T47D (cell line): ENCODE data around the gene MAP3K6.
"Not testable (repeated sequence)": the region's sequence is repeated elsewhere in the genome, so short reads cannot be mapped to it uniquely, and the experiment has no call there.

ENCODE experiments used
- DNase-seq, 2 experiments: peaks; one replicate each; pipeline versions ENCODE4 v3.0.0 to v3.0.0-alpha.2; 2011 to 2012; ENCODE audit warnings: low read depth in 1 of 2, low spot score in 1 of 2
- JUND ChIP-seq: IDR thresholded peaks from 2 replicates; pipeline ENCODE4 v1.6.1; 2012; ENCODE audit warnings: low read depth
- in situ Hi-C: cut with HindIII; loops from 2 replicates; pipeline ENCODE4 v1.10.0; 2016; ENCODE audit warnings: low sequenced_read_pairs, low pct_unique_long_range_greater_than_20kb

MAP3K6 gene

DNA sequence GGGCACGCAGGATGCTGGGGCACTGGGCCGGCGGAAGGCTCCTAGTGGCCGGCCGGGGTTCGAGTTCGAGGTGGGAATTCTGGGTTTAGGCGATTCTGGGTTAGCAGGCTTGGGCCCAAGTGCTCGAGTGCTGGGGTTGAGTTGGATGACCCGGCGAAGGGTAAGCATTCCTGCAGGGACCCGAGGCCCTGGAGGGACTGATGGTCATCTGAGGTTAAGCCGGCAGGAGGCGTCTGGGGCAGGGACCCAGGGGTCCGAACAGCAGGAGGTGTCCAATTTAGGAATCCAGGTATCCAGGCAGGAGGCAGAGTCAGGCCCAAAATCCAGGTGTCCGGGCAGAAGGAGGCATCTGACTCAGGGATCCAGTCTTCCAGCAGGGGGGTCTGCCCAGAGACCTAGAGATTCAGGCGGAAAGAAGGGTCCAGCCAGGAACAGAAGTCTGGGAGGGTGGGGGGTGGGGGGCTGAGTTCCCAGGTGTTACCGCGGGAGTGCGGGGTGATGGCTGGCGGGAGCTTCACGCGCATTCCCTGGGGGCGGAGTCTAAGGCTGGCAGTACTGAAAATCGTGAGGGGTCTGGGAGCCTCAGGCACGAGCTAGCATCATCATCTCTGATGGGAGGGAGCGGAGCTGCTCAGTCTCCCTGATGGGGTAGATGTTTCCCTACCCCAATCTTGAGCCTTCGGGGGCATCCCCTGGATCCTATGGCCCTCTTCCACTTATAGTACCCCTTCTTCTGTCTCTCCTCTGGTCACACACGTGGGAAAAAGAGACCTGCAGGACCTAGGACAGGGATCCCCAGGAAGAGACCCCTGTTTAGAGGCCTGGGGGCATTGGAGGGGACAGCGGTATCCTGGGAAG lies 26.2 kb upstream of the MAP3K6 start:
- in situ Hi-C loops: no loop called here
- DNase-seq: no peak
- no peak for TF ChIP-seq JUND

DNA sequence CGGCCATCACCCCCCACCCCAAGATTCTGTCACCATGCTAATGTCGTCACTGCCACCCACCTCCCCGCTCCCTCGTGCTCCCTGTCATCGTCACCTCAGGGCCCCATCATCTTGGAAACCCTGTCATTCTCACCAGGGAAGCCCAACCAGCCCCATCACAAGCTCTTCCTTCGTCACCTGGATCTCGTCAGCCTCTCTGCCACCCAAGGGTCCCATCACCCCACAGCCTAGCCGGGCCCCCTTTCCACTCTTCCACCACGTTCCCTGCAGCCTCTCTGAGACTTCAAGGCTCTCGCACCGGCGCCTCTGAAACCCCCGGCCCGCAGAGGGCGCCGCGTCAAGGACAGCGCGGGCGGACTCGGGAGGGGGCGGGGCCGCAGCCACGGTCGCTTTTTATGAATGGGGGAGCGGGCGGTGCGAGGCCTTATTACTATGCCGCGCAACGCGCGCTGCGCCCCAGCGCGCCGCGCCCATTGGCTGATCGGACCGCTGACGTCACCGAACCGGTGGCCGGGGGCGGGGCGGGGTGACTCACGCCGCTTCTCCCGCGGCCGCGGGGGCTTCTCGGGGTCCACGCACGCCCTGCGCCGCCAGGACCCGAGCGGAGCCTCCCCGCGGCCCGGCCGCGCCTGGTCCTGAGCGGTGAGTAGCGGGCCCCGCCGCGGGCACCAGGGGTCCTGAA lies 25.5 kb upstream of the MAP3K6 start, which contains the start of gene GPR3:
Gene GPR3, plus strand, starts transcription at position 527 of the 682 bp plus-strand sequence. CDS start 1,177 bp downstream, outside the sequence.
- in situ Hi-C loops: no loop called here
- DNase-seq: peak; percentile 89 to 93
- no peak for TF ChIP-seq JUND

DNA sequence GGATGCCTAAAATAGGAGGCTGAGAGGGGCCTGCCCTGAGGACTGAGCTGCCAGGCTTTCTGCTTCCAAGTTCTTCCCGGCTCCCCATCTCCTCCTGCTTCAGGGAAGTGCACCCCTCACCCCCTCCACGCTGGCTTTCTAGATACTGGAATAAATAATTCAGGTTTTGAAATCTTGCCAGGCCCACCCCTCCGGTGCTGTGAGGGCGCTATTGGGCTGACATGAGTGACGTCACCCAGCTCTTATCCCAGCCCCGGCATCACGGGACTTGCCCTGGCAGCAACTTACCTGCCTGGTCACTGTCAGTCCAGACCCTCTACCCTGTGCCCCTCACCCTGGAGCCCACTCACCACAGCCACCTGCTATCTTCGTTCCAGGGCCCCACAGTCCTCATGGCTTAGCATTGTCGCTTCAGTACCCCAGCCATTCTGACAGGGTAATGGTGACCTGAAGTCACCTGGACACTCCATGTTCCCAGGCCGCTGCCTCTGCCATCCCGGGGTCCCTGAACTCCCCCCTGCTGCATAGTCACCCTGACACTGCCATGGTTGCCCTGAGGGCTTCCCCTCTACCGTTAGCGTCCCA lies 24.8 kb upstream of the MAP3K6 start:
- TF ChIP-seq JUND: no peak
- in situ Hi-C loops: no loop called here
- DNase-seq: peak in 1 of 2 experiments; percentile 44

DNA sequence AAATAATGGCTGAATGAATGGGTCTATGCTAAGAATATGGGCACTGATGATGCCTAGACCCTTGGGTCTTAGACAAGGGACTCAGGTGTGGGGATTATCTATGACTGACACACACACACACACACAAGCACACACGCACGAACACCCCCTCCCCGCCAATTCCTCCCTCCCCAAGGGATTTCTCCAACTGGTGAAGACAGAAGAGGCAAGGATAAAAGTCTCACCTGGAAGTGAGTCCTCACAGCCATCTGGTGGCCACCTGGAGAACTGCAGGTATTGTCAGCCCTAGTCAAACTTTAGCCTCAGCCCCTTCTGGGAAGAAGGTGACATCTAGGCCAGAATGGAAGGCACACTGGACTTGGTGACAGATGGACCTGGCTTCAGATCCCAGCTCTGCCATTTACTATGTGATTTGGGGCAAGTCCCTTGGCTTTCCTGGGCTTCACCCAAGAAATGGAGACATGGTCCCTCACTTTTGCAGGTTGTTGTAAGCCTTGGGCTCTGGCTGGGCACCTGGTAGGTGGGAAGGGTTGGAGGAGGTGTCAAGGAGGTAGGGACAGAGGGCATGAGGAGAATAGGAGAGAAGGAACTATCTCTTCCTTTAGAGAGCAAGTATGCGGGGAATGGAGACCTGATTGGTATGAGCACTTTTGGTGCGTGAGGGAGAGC lies 21.7 kb upstream of the MAP3K6 start:
- DNase-seq: peak; percentile 50 to 79
- TF ChIP-seq JUND: no peak
- in situ Hi-C loops: no loop called here

DNA sequence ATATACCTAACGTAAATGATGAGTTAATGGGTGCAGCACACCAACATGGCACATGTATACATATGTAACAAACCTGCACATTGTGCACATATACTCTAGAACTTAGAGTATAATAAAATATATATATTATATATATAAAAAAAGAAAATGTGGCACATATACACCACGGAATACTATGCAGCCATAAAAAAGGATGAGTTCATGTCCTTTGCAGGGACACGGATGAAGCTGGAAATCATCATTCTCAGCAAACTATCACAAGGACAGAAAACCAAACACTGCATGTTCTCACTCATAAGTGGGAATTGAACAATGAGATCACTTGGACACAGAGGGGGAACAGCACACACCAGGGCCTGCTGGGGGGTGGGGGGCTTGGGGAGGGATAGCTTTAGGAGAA lies 18.0 kb upstream of the MAP3K6 start:
- in situ Hi-C loops, DNase-seq: not testable (repeated sequence)

DNA sequence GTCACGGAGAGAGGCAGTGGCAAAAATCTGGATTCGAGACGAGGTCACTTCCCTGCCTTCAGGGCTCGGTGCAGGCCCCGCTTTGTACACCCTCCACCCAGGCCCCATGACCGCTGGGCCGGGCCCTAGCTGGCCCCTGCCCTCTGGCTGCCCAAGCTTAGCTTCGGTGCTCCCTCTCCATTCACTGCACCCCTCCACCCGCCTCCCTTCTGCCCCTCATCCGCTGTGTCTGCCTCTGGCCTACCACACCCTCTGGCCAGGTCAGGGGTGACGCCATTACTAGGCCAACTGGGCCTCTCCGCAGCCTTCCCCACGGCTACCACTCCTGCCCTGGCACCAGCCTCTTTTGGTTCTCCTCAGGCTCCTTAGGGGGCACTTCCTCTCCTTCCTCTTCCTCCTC lies 16.9 kb upstream of the MAP3K6 start:
- in situ Hi-C loops: no loop called here
- no peak for TF ChIP-seq JUND
- DNase-seq: no peak

DNA sequence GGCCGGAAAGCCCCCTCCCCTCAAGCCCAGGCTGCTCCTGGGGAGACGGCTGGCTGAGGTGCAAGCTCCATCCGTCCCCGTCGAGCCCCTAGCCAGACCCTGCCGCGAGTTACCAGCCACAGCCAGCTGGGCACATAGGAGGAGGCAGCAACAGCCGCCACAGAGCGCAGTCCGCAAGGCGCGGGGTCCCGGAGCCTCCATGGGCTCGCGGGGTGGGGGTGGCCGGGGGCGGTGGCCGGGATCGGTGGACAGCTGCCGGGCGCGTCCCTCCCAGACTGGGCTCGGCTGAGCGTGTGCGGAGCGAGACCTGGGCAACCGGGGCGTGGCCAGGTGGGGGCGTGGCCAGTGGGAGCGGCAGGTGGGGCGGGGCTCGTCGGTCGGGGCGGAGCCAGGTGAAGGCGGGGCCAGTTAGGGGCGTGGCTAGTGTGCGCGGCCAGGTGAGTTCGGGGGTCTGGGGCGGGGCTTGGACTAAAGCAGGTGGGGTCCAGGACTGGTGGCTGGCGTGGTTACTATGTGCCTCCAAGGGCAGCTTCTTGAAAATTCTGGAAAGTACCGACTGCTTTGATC lies 16.4 kb upstream of the MAP3K6 start, which contains the start of gene CD164L2:
Gene CD164L2, minus strand, starts transcription at position 295 of the 567 bp plus-strand sequence. Its CDS starts 94 bp downstream, at position 201.
- in situ Hi-C loops: no loop called here
- TF ChIP-seq JUND: no peak
- DNase-seq: peak; percentile 73 to 75

DNA sequence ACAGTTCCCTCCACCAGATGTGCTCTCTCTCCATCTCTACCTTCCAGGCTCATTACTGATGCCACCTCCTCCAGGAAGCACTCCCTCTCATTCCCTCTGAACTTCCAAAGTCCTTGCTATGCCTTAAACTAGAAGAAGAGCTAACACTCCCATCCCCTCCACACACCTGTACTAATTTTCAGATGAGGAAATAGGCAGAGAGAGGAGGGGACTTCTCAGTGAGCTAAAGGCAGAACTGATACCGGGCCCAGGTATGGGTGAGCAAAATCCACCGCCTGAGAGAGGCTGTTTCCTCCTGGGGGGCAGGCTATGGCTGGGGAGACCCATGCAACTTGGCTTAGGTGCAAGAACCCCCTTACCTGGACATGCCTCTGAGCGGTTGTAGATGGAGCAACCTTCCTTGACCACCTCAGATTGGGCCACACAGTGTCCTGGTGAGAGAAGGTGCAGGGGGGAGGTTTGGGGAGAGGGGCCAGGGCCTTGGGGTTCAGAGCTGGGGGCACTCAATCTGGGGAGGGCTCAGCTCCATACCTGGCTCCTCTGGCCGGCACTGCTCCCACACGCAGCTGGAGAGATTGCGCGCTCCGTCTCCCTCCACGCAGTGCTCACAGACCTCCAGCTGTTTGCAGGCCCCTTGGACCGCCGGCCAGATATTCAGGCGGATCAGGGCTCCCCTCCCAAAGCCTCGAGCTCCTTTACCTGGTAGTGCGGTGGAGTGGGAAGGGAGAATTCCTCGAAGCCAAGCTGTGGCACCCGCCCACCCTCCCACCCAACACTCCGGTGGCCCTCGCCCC lies 15.4 kb upstream of the MAP3K6 start:
- in situ Hi-C loops: no loop called here
- TF ChIP-seq JUND: no peak
- no peak for DNase-seq

DNA sequence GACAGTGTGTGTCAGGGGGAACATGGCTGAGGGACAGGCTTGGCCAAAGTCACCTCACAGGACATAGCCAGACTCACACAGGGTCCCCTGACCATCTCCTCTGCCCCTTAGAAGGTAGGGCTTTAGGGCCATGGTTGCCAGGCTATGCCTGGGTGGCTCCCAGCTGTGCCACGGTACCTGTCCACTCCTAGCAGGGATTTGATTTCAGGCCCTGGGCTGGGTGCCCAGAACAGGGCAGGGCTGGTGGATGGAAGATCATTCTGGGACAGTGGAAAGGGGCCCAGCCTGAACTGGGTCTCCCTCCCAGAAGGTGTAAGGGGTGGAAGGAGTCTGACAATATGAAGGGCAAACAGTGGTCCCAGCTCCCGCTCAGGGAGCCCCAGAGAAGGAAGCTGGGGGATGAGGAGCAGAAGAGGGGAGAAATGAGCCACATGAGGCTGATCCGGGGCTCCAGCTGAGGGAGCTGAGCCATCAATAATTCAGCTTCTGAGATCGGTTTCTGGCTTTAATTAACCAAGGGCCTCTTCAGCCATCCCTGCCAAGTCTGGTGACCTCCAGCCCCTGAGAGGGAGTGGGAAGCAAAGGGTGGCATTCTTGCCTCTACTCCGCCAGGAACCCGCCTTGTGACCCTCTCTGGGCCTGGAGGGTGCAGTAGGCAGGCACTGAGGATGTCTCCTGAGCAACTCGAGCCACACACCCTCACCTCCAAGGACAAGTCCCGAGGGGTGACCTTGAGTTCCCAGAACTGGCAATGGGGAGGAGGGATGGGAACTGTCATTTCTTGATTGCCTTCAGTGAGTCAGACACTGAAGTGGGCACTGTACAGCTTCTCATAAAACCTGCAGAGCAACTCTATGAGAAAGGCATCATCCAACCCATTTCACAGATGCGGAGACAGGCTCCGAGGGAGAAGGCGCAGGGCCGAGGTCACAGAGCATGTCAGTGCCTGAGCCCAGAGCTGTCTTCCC lies 14.3 kb upstream of the MAP3K6 start:
- DNase-seq: no peak
- in situ Hi-C loops: no loop called here
- no peak for TF ChIP-seq JUND

DNA sequence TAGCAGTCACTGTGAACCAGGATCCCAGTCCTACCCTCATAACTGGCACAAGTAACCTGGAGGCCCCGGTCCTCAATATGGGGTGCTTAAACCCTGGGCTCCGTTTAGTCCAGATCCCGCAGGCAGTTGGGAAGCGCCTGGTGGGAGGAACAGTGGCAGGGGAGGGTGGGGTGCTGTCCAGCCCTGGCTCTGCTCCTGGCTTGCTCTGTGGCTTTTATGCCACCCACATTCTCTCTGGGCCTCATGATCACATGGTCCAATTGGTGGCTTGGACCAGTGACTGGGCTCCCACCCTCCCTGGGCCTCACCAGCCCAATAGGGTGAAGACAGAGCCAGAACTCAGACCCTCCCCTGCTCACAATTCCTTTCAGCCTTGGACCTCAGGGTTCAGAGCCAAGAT lies 13.5 kb upstream of the MAP3K6 start:
- TF ChIP-seq JUND: no peak
- no peak for DNase-seq
- in situ Hi-C loops: no loop called here
